ENCODE measurements around the gene LCP2.

DNA sequence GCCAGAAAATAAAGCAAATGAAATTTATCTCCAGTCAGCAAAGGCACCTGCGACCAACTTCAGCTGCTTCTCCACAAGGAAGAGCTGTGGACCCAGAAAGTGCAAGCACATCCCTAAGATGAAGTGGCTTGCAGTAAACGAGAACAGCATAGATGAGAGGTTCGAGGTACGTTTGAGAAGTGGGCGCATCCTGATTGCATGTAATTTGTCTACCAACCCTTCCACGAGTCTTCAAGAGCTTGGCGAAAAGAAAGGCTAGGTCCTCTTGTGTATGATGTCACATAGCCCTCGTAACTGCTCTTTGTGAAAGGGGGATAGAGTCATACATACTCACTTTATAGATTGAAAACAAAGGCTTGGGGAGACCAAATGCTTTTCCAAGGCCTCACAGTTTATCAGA lies 6.0 kb upstream of the LCP2 start:
- TF ChIP-seq, protein P1, sequence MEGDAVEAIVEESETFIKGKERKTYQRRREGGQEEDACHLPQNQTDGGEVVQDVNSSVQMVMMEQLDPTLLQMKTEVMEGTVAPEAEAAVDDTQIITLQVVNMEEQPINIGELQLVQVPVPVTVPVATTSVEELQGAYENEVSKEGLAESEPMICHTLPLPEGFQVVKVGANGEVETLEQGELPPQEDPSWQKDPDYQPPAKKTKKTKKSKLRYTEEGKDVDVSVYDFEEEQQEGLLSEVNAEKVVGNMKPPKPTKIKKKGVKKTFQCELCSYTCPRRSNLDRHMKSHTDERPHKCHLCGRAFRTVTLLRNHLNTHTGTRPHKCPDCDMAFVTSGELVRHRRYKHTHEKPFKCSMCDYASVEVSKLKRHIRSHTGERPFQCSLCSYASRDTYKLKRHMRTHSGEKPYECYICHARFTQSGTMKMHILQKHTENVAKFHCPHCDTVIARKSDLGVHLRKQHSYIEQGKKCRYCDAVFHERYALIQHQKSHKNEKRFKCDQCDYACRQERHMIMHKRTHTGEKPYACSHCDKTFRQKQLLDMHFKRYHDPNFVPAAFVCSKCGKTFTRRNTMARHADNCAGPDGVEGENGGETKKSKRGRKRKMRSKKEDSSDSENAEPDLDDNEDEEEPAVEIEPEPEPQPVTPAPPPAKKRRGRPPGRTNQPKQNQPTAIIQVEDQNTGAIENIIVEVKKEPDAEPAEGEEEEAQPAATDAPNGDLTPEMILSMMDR (IDR thresholded peaks at IDR 0.05): no peak
- TF ChIP-seq EZH2 (IDR thresholded peaks at IDR 0.05; ENCODE audit: borderline replicate concordance, insufficient read depth, low read depth, low read length, poor library complexity, severe bottlenecking): no peak

Measured in B cell (primary cell).